K562 (cell line): ENCODE data around the gene ZNF23. TPM values are rescaled to one million over a fixed set of nuclear protein-coding genes. Genes with fewer than 3 reads are reported as not detected.

Experiments used
- ATAC-seq: fragments of 200-7000 bp; cut with Tn5 transposase; 3 replicates; pipeline ENCODE4 v1.9.1; 2020; ENCODE audit warnings: moderate library complexity
- BruUV-seq: library from RNA; stranded (reverse); fragments of 400-500 nt; replicated peaks from 2 replicates; lab custom pipeline; 2021; lab: Mats Ljungman, UMichigan
- CTCF ChIA-PET: fragments of 300-600 bp; formaldehyde crosslinking; extraction: SDS; loops from one replicate; lab custom pipeline; 2021; ENCODE audit warnings: low intra/inter-chr PET ratio; lab: Yijun Ruan, JAX
- POLR2A ChIA-PET: fragments of 300-600, 350-650 bp; sonication (Branson Sonifier 250); formaldehyde crosslinking; extraction: SDS; loops from one replicate; lab custom pipeline; 2021; ENCODE audit warnings: antibody characterized with exemption, inconsistent platforms; lab: Yijun Ruan, JAX
- DNase-seq, 4 experiments: peaks; one replicate each; pipeline versions ENCODE4 v3.0.0 to v3.0.0-alpha.2; 2011 to 2018; ENCODE audit warnings: low spot score in 3 of 4, mixed read lengths in 3 of 4; ENCODE audit errors: extremely low read depth in 1 of 4
- FAIRE-seq: peaks from 2 replicates; lab custom pipeline; 2011; peaks lifted over from hg19 to GRCh38; lab: Jason Lieb, UNC
- H2AFZ ChIP-seq: 2 replicates; pipeline ENCODE4 v1.6.0; 2011; ENCODE audit warnings: low read depth, low read length, control low read depth, inconsistent platforms
- H3K27ac ChIP-seq: fragments of 200-600 bp; 3 replicates; pipeline ENCODE4 v1.8.0; 2011; ENCODE audit warnings: low read depth, mild to moderate bottlenecking, control low read depth, inconsistent platforms, low read length, moderate library complexity, mixed read lengths; ENCODE audit errors: extremely low read depth
- H3K27me3 ChIP-seq, 2 experiments: fragments of 300-600 bp in 1 of 2; 2 replicates in 1 of 2; 3 replicates in 1 of 2; pipeline versions ENCODE4 v1.6.0 to v1.8.0; 2011; ENCODE audit warnings: inconsistent platforms in 2 of 2, low read length in 2 of 2, mild to moderate bottlenecking in 1 of 2, mixed read lengths in 1 of 2, moderate library complexity in 1 of 2; ENCODE audit not compliant: control insufficient read depth in 2 of 2, insufficient read depth in 2 of 2
- H3K36me3 ChIP-seq: fragments of 300-600 bp; 3 replicates; pipeline ENCODE4 v1.8.0; 2011; ENCODE audit warnings: mild to moderate bottlenecking, low read length, inconsistent platforms; ENCODE audit not compliant: control insufficient read depth, insufficient read depth
- H3K4me1 ChIP-seq, 2 experiments: fragments of 200-600 bp in 1 of 2; replicated peaks in 1 of 2; 2 replicates in 1 of 2; 3 replicates in 1 of 2; pipeline versions ENCODE4 v1.5.1 to v1.8.0; 2011; ENCODE audit warnings: inconsistent platforms in 2 of 2, low read length in 2 of 2, mild to moderate bottlenecking in 1 of 2, mixed read lengths in 1 of 2, moderate library complexity in 1 of 2; ENCODE audit not compliant: control insufficient read depth in 2 of 2, insufficient read depth in 2 of 2
- H3K4me2 ChIP-seq: 2 replicates; pipeline ENCODE4 v1.6.1; 2011; ENCODE audit warnings: low read length, control low read depth, inconsistent platforms, mixed read lengths; ENCODE audit not compliant: insufficient read depth
- H3K4me3 ChIP-seq: fragments of 200-600 bp; sonication (generic), shearing (Covaris generic); 2 replicates; pipeline ENCODE4 v1.5.1; 2016; ENCODE audit warnings: control low read depth, inconsistent platforms
- H3K79me2 ChIP-seq: fragments of 200-600 bp; 3 replicates; pipeline ENCODE4 v1.8.0; 2011; ENCODE audit warnings: low read length, inconsistent platforms; ENCODE audit not compliant: control insufficient read depth, insufficient read depth
- H3K9ac ChIP-seq, 2 experiments: 2 replicates each; pipeline versions ENCODE4 v1.6.0 to v1.6.1; 2011; ENCODE audit warnings: low read depth in 2 of 2, low read length in 2 of 2, control low read depth in 1 of 2, inconsistent platforms in 1 of 2, mild to moderate bottlenecking in 1 of 2, mixed read lengths in 1 of 2; ENCODE audit not compliant: insufficient read depth in 1 of 2
- H3K9me1 ChIP-seq: one replicate; pipeline ENCODE4 v1.6.0; 2011; ENCODE audit warnings: inconsistent platforms, mild to moderate bottlenecking, low read length, moderate library complexity; ENCODE audit not compliant: control insufficient read depth, insufficient read depth
- H3K9me3 ChIP-seq: replicated peaks from 2 replicates; pipeline ENCODE4 v1.5.1; 2011; ENCODE audit warnings: low read depth, low read length, inconsistent platforms; ENCODE audit not compliant: control insufficient read depth, insufficient read depth
- H4K20me1 ChIP-seq: replicated peaks from 2 replicates; pipeline ENCODE4 v1.6.1; 2011; ENCODE audit warnings: low read length, inconsistent platforms, mixed read lengths; ENCODE audit not compliant: control insufficient read depth, insufficient read depth
- NCOA2 ChIP-seq, 2 experiments: fragments of 450-650 bp; IDR thresholded peaks; 2 replicates each; pipeline ENCODE4 v1.6.1; 2018; ENCODE audit warnings: mild to moderate bottlenecking in 2 of 2, moderate library complexity in 1 of 2; ENCODE audit not compliant: partially characterized antibody in 2 of 2
- RBM34 ChIP-seq: fragments of 200-400 bp; formaldehyde crosslinking; IDR thresholded peaks from 2 replicates; pipeline ENCODE4 v1.6.1; 2018; ENCODE audit warnings: low read length, borderline replicate concordance; ENCODE audit not compliant: insufficient read depth
- ZBTB8A ChIP-seq: fragments of 450-650 bp; IDR thresholded peaks from 2 replicates; pipeline ENCODE4 v1.6.1; 2018; ENCODE audit warnings: mild to moderate bottlenecking, moderate library complexity; ENCODE audit not compliant: partially characterized antibody
- ZNF12 ChIP-seq: sonication (generic); formaldehyde crosslinking; IDR thresholded peaks from 2 replicates; pipeline ENCODE4 v1.4.0; 2020; ENCODE audit warnings: mild to moderate bottlenecking, missing genetic modification reagents
- ZNF561 ChIP-seq: fragments of 450-650 bp; formaldehyde crosslinking; conservative IDR thresholded peaks from 2 replicates; pipeline ENCODE4 v1.4.0; 2020; ENCODE audit warnings: mild to moderate bottlenecking, moderate library complexity
- ZNF695 ChIP-seq: fragments of 450-650 bp; formaldehyde crosslinking; IDR thresholded peaks from 2 replicates; pipeline ENCODE4 v1.4.0; 2020; ENCODE audit warnings: mild to moderate bottlenecking, moderate library complexity
- ZNF696 ChIP-seq: fragments of 250-450 bp; sonication (Bioruptor Pico); conservative IDR thresholded peaks from 2 replicates; pipeline ENCODE4 v1.4.0; 2020; ENCODE audit warnings: mild to moderate bottlenecking, moderate library complexity
- WGBS: fragments of 100-300 bp; shearing (Covaris generic); methylation state at CpG from one replicate; pipeline ENCODE4 v1.1.6; 2016; ENCODE audit warnings: low coverage, mixed read lengths; ENCODE audit not compliant: insufficient coverage; ENCODE audit errors: missing lambda C conversion rate; 5-methylcytosine and 5-hydroxymethylcytosine counted together
- in situ Hi-C: fragments of 300-500 bp; cut with MboI; formaldehyde crosslinking; loops from 4 replicates; pipeline ENCODE4 v1.15.0; 2018; ENCODE audit warnings: inconsistent platforms, mixed read lengths
- intact Hi-C: fragments of 100-400 bp; cut with micrococcal nuclease; formaldehyde crosslinking; loops from 2 replicates; pipeline ENCODE4 v1.14.2; 2022
- polyA plus RNA-seq, 8 experiments: library from polyadenylated mRNA; depleted of rRNA in 4 of 8; stranded (reverse) in 5 of 8; unstranded in 3 of 8; fragments of >200 nt; fragmentation: Nextera tagmentation in 2 of 8; fragmentation: Illumina TruSeq in 1 of 8; extraction: Ambion mirVana in 2 of 8; extraction: Trizol in 1 of 8; gene quantifications; 2 replicates each; pipeline versions ENCODE4 v1.2.1 to v1.2.3, GENCODE V29; 2011 to 2014; ENCODE audit warnings: inconsistent platforms in 1 of 8, missing spikeins in 1 of 8
- total RNA-seq, 7 experiments: library from RNA; depleted of rRNA in 6 of 7; stranded (reverse); fragments of >200 nt in 6 of 7; fragmentation: Illumina TruSeq in 2 of 7; extraction: Trizol in 2 of 7; gene quantifications; 2 replicates each; pipeline versions ENCODE4 v1.2.1 to v1.2.3, GENCODE V29; 2011 to 2021; ENCODE audit warnings: low replicate concordance in 1 of 7
- TF ChIP-seq, protein P1 (sequence below), 2 experiments: fragments of 450-650 bp; IDR thresholded peaks; 2 replicates each; pipeline ENCODE4 v1.6.1; 2018; ENCODE audit warnings: mild to moderate bottlenecking in 2 of 2, low read depth in 1 of 2; ENCODE audit not compliant: partially characterized antibody in 2 of 2

ZNF23 gene
- total and polyA plus RNA-seq, 9 of the 15 experiments (the other 6 are each of a cell fraction or from before 2014, with no cell fraction given): 4.7 to 13.4 (median 11.2) TPM

DNA sequence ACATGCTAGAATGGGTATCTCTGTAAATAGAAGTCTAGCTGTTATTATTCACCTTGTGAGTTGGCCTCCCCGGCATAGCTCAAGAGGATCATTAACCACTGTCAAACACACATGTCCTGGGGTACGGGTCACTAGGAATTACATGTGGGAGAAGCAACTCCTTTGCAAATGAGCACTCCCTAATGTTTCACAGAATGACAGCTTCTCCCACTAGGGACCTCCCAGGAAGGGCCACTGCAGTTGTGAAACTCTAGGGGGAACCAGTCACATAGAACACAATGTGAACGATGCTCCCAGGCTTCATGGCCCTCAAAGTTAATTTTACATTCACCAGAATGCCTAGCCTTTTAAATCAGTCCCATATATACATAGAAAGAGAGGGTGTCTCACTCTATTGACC is 39.5 kb upstream of the ZNF23 start (continued):
- TF ChIP-seq, protein P1, sequence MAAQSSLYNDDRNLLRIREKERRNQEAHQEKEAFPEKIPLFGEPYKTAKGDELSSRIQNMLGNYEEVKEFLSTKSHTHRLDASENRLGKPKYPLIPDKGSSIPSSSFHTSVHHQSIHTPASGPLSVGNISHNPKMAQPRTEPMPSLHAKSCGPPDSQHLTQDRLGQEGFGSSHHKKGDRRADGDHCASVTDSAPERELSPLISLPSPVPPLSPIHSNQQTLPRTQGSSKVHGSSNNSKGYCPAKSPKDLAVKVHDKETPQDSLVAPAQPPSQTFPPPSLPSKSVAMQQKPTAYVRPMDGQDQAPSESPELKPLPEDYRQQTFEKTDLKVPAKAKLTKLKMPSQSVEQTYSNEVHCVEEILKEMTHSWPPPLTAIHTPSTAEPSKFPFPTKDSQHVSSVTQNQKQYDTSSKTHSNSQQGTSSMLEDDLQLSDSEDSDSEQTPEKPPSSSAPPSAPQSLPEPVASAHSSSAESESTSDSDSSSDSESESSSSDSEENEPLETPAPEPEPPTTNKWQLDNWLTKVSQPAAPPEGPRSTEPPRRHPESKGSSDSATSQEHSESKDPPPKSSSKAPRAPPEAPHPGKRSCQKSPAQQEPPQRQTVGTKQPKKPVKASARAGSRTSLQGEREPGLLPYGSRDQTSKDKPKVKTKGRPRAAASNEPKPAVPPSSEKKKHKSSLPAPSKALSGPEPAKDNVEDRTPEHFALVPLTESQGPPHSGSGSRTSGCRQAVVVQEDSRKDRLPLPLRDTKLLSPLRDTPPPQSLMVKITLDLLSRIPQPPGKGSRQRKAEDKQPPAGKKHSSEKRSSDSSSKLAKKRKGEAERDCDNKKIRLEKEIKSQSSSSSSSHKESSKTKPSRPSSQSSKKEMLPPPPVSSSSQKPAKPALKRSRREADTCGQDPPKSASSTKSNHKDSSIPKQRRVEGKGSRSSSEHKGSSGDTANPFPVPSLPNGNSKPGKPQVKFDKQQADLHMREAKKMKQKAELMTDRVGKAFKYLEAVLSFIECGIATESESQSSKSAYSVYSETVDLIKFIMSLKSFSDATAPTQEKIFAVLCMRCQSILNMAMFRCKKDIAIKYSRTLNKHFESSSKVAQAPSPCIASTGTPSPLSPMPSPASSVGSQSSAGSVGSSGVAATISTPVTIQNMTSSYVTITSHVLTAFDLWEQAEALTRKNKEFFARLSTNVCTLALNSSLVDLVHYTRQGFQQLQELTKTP (IDR thresholded peaks at IDR 0.05; ENCODE audit: low read depth in 1 of 2, partially characterized antibody in 2 of 2): no peak

DNA sequence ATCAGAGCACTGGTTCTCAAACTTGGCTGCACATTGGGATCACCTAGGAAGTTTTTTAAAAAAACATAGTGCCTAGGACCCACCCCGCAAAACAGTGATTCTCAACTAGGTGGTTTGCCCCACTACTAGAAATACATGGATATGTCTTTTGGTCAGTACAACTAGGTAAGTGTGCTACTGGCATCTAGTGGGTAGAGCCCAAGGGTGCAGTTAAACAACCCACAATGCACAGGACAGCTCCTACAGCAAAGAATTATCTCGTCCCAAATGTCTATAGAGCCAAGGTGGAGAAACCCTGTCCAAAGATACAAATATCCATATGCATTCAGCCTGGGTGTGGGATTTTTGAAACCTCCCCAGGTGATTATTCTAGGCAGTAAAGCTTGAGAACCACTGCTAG is 38.9 kb upstream of the ZNF23 start:
- 0% methylated on average over 2 of the region's 2 CpGs for WGBS
- H3K27me3 ChIP-seq: peaks cover 3 to 16% of the 10 kb centered on the region in 2 experiments; a peak in 3 of 5 replicates
- CTCF ChIA-PET: interaction anchor here (4.5 kb wide), 1 partner anchor 88 kb away, joined by 53 read pairs; no protein-coding TSS in a partner anchor
- no peak overlapping the region for H3K4me3 ChIP-seq
- no peak for ATAC-seq
- no TSS peak for BruUV-seq
- DNase-seq: no peak
- POLR2A ChIA-PET: no interaction called here
- H3K27ac ChIP-seq: no peak overlapping the region
- H3K36me3 ChIP-seq: no peaks in the 10 kb centered on the region
- in situ Hi-C loops: no loop called here
- H3K9me1 ChIP-seq: no peaks in the 10 kb centered on the region
- H3K9ac ChIP-seq: no peak overlapping the region
- intact Hi-C loops: loop anchor here (1.0 to 5.0 kb wide), 3 partner anchors 36 to 110 kb away; no protein-coding TSS in a partner anchor
- H2AFZ ChIP-seq: no peak overlapping the region
- FAIRE-seq: no peak
- no peaks in the 10 kb centered on the region for H3K79me2 ChIP-seq
- H3K9me3 ChIP-seq: peaks cover 3% of the 10 kb centered on the region; the same call in 1 of the 2 replicates
- no peaks in the 10 kb centered on the region for H3K4me1 ChIP-seq
- H3K4me2 ChIP-seq: no peak overlapping the region
- TF ChIP-seq RBM34 (no peak), ZNF12 (no peak), ZBTB8A (no peak), NCOA2 (IDR thresholded peaks at IDR 0.05; ENCODE audit: partially characterized antibody in 2 of 2) (no peak), ZNF695 (CRISPR knock-in tag) (no peak), ZNF561 (CRISPR knock-in tag) (no peak), ZNF696 (CRISPR knock-in tag) (no peak)
- no peaks in the 10 kb centered on the region; the same call in 1 of the 2 replicates for H4K20me1 ChIP-seq
